ENCODE results near the gene GON4L. TPM values are rescaled to one million over a fixed set of nuclear protein-coding genes. Genes with fewer than 3 reads are reported as not detected.
A peak's percentile ranks its signal among the peaks of the same experiment; 100 is the strongest.
"Not testable (repeated sequence)": the region's sequence is repeated elsewhere in the genome, so short reads cannot be mapped to it uniquely, and the experiment has no call there.

GON4L gene
- total and polyA plus RNA-seq, 11 donors, result 10.9 to 38.0 (median 18.5) TPM

DNA sequence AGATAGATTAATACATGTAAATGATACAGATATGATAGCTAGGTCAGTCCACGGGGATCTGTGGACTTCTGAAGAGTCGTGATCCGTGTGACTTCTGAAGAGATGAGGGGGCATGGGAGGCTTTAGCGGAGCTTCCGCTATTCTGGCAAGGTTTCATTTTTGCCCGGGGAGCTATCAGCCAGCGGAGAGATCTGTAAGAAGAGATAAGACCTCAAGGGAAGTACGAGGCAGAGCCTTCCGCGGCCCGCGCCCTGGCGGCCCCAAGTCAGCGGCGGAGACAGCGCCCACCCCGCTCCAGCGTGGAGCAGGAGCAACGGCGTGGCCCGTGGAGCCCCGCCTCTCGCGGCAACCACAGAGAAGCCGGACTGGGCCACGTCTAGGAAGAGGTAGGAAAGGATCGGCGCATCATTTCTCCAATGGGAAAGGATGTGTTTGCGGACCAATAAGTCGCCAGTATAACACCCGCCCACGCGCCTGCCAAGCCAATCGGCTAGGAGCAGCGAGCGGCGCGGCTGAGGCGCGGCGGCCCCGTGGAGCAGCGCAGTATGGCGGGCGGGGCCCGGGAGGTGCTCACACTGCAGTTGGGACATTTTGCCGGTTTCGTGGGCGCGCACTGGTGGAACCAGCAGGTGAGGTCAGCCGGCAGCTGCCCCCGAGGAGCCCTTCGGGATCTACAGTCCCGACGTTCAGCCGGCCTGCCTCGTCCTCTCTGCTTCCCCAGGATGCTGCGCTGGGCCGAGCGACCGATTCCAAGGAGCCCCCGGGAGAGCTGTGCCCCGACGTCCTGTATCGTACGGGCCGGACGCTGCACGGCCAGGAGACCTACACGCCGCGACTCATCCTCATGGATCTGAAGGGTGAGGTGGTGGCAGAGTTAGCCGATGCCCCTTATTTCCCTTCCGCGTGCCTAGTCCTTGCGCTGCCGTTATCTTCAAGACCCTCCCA, 111.5 kb downstream of the GON4L start:
- H3K9me3 ChIP-seq; H3K27me3 ChIP-seq; intact Hi-C loops (cut with DNase I); H3K4me1 ChIP-seq: not testable (repeated sequence)
- TF ChIP-seq, protein P1, sequence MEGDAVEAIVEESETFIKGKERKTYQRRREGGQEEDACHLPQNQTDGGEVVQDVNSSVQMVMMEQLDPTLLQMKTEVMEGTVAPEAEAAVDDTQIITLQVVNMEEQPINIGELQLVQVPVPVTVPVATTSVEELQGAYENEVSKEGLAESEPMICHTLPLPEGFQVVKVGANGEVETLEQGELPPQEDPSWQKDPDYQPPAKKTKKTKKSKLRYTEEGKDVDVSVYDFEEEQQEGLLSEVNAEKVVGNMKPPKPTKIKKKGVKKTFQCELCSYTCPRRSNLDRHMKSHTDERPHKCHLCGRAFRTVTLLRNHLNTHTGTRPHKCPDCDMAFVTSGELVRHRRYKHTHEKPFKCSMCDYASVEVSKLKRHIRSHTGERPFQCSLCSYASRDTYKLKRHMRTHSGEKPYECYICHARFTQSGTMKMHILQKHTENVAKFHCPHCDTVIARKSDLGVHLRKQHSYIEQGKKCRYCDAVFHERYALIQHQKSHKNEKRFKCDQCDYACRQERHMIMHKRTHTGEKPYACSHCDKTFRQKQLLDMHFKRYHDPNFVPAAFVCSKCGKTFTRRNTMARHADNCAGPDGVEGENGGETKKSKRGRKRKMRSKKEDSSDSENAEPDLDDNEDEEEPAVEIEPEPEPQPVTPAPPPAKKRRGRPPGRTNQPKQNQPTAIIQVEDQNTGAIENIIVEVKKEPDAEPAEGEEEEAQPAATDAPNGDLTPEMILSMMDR (IDR thresholded peaks at IDR 0.05), result peak in 2 of 12 donors; percentile 13 to 23
- TF ChIP-seq POLR2A (IDR thresholded peaks at IDR 0.05), result peak in 1 of 2 donors; percentile 63
- peak; percentile 95 to 98 (median 96) for DNase-seq
- ATAC-seq, result peak; percentile 92 to 98 (median 96)
- 1% methylated on average over 13 to 48 of the region's 77 CpGs for WGBS, 4 donors
- Histone ChIP-seq H3K27ac (peak overlapping the region in 11 of 12 donors; percentile 16 to 84 (median 77)), H3K36me3 (peaks cover 0 to 18% (median 16%) of the 10 kb centered on the region in 9 donors), H3K4me3 (peak overlapping the region; percentile 40 to 74 (median 66))

DNA sequence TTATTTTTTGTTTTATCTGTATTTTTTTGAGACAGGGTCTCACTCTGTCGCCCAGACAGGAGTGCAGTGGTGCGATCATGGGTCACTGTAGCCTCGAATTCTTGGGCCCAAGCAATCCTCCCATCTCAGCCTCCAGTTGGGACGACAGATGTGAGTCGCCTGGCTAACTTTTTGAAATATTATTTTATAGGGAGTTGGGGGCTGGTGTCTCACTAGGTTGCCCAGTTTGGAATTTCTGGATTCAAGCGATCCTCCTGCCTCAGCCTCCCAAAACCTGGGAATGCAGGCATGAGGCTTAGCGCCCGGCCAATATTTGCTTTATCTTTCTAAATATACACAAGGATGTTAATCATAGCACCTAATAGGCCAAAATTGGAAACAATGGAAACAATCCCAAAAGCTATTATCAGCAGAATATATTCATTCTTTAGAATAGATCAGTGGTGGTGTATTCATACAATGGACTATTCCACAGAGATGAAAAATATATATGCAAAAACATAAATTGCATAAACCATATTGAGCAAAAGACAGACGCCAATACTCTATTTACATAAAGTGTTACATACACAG, 112.2 kb downstream of the GON4L start:
- H3K27ac ChIP-seq, result peak overlapping the region in 11 of 12 donors; percentile 16 to 84 (median 77)
- intact Hi-C loops (cut with DNase I), result no loop called here
- no peaks in the 10 kb centered on the region for H3K9me3 ChIP-seq
- H3K36me3 ChIP-seq, result peaks cover 0 to 24% (median 15%) of the 10 kb centered on the region in 9 donors
- H3K27me3 ChIP-seq, result no peaks in the 10 kb centered on the region
- TF ChIP-seq, protein P1 (IDR thresholded peaks at IDR 0.05), result no peak
- H3K4me3 ChIP-seq, result peak overlapping the region; percentile 40 to 74 (median 66)
- ATAC-seq, result no peak
- 76 to 82% (median 79%) methylated on average over 9 of the region's 9 CpGs for WGBS, 4 donors
- no peak for DNase-seq
- peaks cover 0 to 7% (median 4%) of the 10 kb centered on the region in 12 donors for H3K4me1 ChIP-seq

DNA sequence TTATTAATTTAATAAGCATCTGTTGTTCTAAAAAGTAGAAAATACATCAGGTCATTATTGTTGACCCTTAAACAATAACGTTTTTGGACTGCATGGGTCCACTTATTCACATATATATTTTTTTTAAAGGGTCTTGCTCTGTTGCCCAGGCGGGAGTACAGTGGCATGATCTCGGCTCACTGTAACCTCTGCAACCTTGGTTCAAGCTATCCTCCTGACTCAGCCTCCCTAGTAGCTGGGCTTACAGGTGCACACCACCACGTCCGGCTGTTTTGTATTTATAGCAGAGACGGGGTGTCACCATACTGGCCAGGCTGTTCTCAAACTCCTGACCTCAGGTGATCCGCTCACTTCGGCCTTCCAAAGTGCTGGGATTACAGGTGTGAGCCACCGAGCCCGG, 115.1 kb downstream of the GON4L start:
- no peak for ATAC-seq
- intact Hi-C loops (cut with DNase I), result no loop called here
- TF ChIP-seq POLR2A (IDR thresholded peaks at IDR 0.05), result no peak
- TF ChIP-seq, protein P1 (IDR thresholded peaks at IDR 0.05), result no peak

GRCh38 chr1:155740995-155741394, 116.0 kb downstream of the GON4L start:
- 91 to 94% (median 91%) methylated on average over 8 of the region's 8 CpGs for WGBS, 4 donors
- peaks cover 0 to 47% (median 33%) of the 10 kb centered on the region in 9 donors for H3K36me3 ChIP-seq
- H3K27me3 ChIP-seq, result no peaks in the 10 kb centered on the region
- TF ChIP-seq, protein P1 (IDR thresholded peaks at IDR 0.05), result no peak
- no peak for TF ChIP-seq POLR2A (IDR thresholded peaks at IDR 0.05)
- ATAC-seq (no peak), DNase-seq (no peak)
- no peak overlapping the region for H3K27ac ChIP-seq
- intact Hi-C loops (cut with DNase I), result no loop called here
- no peaks in the 10 kb centered on the region for H3K9me3 ChIP-seq
- peaks cover 0 to 7% (median 4%) of the 10 kb centered on the region in 12 donors for H3K4me1 ChIP-seq
- H3K4me3 ChIP-seq, result no peak overlapping the region

More for the DNA sequence above, 115.1 kb downstream of the GON4L start:
- Histone ChIP-seq H3K36me3 (peaks cover 0 to 38% (median 24%) of the 10 kb centered on the region in 9 donors), H3K9me3 (no peaks in the 10 kb centered on the region), H3K4me1 (peaks cover 0 to 7% (median 4%) of the 10 kb centered on the region in 12 donors), H3K27me3 (no peaks in the 10 kb centered on the region), H3K27ac (no peak overlapping the region), H3K4me3 (no peak overlapping the region)
- 89 to 92% (median 91%) methylated on average over 10 of the region's 10 CpGs for WGBS, 4 donors
- no peak for DNase-seq

Data from heart left ventricle (tissue), 16 donors.